Neuronal stem cell (in vitro differentiated cells): ENCODE results near the gene P2RY8.

ENCODE experiments used
- DNase-seq: peaks from one replicate; pipeline ENCODE4 v3.0.0-alpha.2; 2013; ENCODE audit warnings: low spot score
- H2AFZ ChIP-seq: one replicate; pipeline ENCODE4 v1.6.1; 2013; ENCODE audit warnings: mild to moderate bottlenecking, low read length, inconsistent platforms
- H2AK5ac ChIP-seq: 2 replicates; pipeline ENCODE4 v1.6.1; 2013; ENCODE audit warnings: low read depth, mild to moderate bottlenecking, inconsistent platforms, low read length, moderate library complexity, mixed read lengths
- H2BK120ac ChIP-seq: 2 replicates; pipeline ENCODE4 v1.6.1; 2013; ENCODE audit warnings: low read depth, mild to moderate bottlenecking, inconsistent platforms, low read length, moderate library complexity, mixed read lengths
- H2BK12ac ChIP-seq: one replicate; pipeline ENCODE4 v1.6.1; 2013; ENCODE audit warnings: low read length, inconsistent platforms
- H2BK15ac ChIP-seq: 2 replicates; pipeline ENCODE4 v1.6.1; 2013; ENCODE audit warnings: mild to moderate bottlenecking, low read length, inconsistent platforms, mixed read lengths
- H2BK5ac ChIP-seq: one replicate; pipeline ENCODE4 v1.6.1; 2013; ENCODE audit warnings: inconsistent platforms, mild to moderate bottlenecking, low read length, moderate library complexity
- H3K14ac ChIP-seq: one replicate; pipeline ENCODE4 v1.6.1; 2013; ENCODE audit warnings: low read length, inconsistent platforms
- H3K18ac ChIP-seq: 2 replicates; pipeline ENCODE4 v1.6.1; 2013; ENCODE audit warnings: low read length, inconsistent platforms
- H3K23ac ChIP-seq: 2 replicates; pipeline ENCODE4 v1.6.1; 2013; ENCODE audit warnings: low read depth, mild to moderate bottlenecking, mixed read lengths, low read length, inconsistent platforms; ENCODE audit not compliant: poor library complexity
- H3K27ac ChIP-seq: replicated peaks from 3 replicates; pipeline ENCODE4 v1.5.1; 2013; ENCODE audit warnings: low read length, inconsistent platforms
- H3K27me3 ChIP-seq, 3 experiments: 2 replicates each; pipeline ENCODE4 v1.6.1; 2013; ENCODE audit warnings: low read length in 3 of 3, mild to moderate bottlenecking in 2 of 3, inconsistent platforms in 1 of 3, low read depth in 1 of 3, mixed read lengths in 1 of 3, moderate library complexity in 1 of 3; ENCODE audit not compliant: control insufficient read depth in 3 of 3, insufficient read depth in 3 of 3
- H3K36me3 ChIP-seq, 2 donors: replicated peaks in 1 of 2; 2 replicates each; pipeline ENCODE4 v1.6.1; 2013; ENCODE audit warnings: low read length in 2 of 2; ENCODE audit not compliant: control insufficient read depth in 2 of 2, insufficient read depth in 2 of 2
- H3K4ac ChIP-seq: 2 replicates; pipeline ENCODE4 v1.6.1; 2013; ENCODE audit warnings: inconsistent platforms, mild to moderate bottlenecking, low read length, moderate library complexity
- H3K4me1 ChIP-seq, 2 donors: 1 replicate in 1 of 2; 2 replicates in 1 of 2; pipeline ENCODE4 v1.6.1; 2013; ENCODE audit warnings: low read length in 2 of 2, low read depth in 1 of 2; ENCODE audit not compliant: control insufficient read depth in 2 of 2, insufficient read depth in 1 of 2
- H3K4me2 ChIP-seq: one replicate; pipeline ENCODE4 v1.6.1; 2013; ENCODE audit warnings: mild to moderate bottlenecking, low read length, inconsistent platforms; ENCODE audit not compliant: insufficient read depth, poor library complexity, severe bottlenecking
- H3K4me3 ChIP-seq, 2 donors: 2 replicates each; pipeline ENCODE4 v1.5.1; 2013; ENCODE audit warnings: low read length in 2 of 2, mild to moderate bottlenecking in 2 of 2, inconsistent platforms in 1 of 2, moderate library complexity in 1 of 2
- H3K79me1 ChIP-seq: one replicate; pipeline ENCODE4 v1.6.1; 2013; ENCODE audit warnings: low read depth, mild to moderate bottlenecking, inconsistent platforms, low read length, moderate library complexity
- H3K9ac ChIP-seq: one replicate; pipeline ENCODE4 v1.6.1; 2013; ENCODE audit warnings: mild to moderate bottlenecking, low read depth, low read length, inconsistent platforms; ENCODE audit not compliant: poor library complexity
- H3K9me3 ChIP-seq, 2 donors: replicated peaks in 1 of 2; 2 replicates each; pipeline versions ENCODE3 to v1.6.1; 2013; ENCODE audit warnings: low read length in 2 of 2, mild to moderate bottlenecking in 2 of 2, inconsistent platforms in 1 of 2, low read depth in 1 of 2, mixed read lengths in 1 of 2, moderate library complexity in 1 of 2; ENCODE audit not compliant: control insufficient read depth in 2 of 2, insufficient read depth in 1 of 2
- H4K8ac ChIP-seq: one replicate; pipeline ENCODE4 v1.6.1; 2013; ENCODE audit warnings: low read depth, mild to moderate bottlenecking, inconsistent platforms, low read length, moderate library complexity
- H4K91ac ChIP-seq: one replicate; pipeline ENCODE4 v1.6.1; 2013; ENCODE audit warnings: low read length, low read depth, mild to moderate bottlenecking, inconsistent platforms; ENCODE audit not compliant: poor library complexity
- WGBS, 2 donors: extraction: QIAGEN DNeasy Blood & Tissue Kit; methylation state at CpG; one replicate each; pipeline ENCODE4 v1.1.7; 2013; ENCODE audit warnings: missing lambda C conversion rate in 2 of 2, mixed read lengths in 1 of 2; ENCODE audit not compliant: insufficient read length in 2 of 2, insufficient replicate concordance in 1 of 2; ENCODE audit errors: extremely low coverage in 2 of 2; 5-methylcytosine and 5-hydroxymethylcytosine counted together

The P2RY8 gene

DNA sequence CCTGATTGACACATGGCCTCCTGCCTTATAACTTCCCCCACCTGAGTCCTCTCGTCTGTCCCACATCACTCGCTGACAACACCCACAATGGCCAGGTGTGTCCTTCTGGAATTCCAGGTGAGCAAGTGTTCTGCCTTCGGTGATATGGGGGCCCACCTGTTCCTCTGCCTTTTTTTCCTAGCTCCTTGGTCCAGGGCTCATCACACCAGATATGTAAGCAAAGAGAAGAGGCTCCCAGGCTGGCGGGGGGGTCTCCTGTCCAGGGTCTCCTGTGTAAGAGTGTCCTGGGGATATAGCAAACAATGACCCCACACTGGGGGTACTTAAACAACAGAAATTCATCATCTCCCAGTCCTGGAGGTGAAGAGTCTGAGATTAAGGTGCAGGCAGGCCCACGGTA is 25.2 kb downstream of the P2RY8 start:
- H2AK5ac ChIP-seq, result no peak overlapping the region
- H3K4me1 ChIP-seq, result no peaks in the 10 kb centered on the region
- H3K27ac ChIP-seq, result no peak overlapping the region
- H2BK120ac ChIP-seq, result no peak overlapping the region
- H3K4ac ChIP-seq, result no peak overlapping the region
- no peaks in the 10 kb centered on the region for H3K27me3 ChIP-seq
- H4K91ac ChIP-seq, result no peak overlapping the region
- H3K9ac ChIP-seq, result no peak overlapping the region
- no peak overlapping the region for H2BK12ac ChIP-seq
- H3K14ac ChIP-seq, result no peak overlapping the region
- no CpG with 5 or more reads among the region's 5 CpGs for WGBS, 2 donors
- no peak overlapping the region for H3K4me3 ChIP-seq
- peaks cover 0 to 4% of the 10 kb centered on the region in 2 donors for H3K9me3 ChIP-seq
- no peak overlapping the region for H2BK5ac ChIP-seq
- H3K18ac ChIP-seq, result no peak overlapping the region
- no peak overlapping the region for H3K4me2 ChIP-seq
- no peak overlapping the region for H3K23ac ChIP-seq
- H3K79me1 ChIP-seq, result no peaks in the 10 kb centered on the region
- no peak for DNase-seq
- no peak overlapping the region for H4K8ac ChIP-seq
- no peak overlapping the region for H2AFZ ChIP-seq
- no peaks in the 10 kb centered on the region for H3K36me3 ChIP-seq
- no peak overlapping the region for H2BK15ac ChIP-seq

DNA sequence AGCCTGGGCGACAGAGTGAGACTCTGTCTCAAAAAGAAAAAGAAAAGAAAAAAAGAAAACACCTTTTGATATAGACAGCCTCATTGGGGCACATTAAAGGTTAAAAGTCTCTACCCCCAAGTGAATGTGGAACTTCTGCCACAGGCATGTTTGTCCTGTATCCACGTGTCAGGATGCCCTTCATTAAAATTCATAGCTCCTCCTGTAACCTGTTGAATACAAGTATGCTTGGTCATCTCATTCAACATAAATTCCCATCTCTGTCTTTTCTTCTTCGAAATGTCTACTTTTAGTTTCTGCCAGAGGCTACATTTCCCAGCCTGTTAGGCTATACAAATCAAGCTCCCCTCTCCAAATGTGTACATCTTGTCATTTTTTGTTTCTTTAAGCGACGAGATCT is 25.8 kb downstream of the P2RY8 start:
- H3K4me2 ChIP-seq, result no peak overlapping the region

GRCh38 chrX:1507511-1508463 is 29.2 kb downstream of the P2RY8 start:
- H3K79me1 ChIP-seq, result no peaks in the 10 kb centered on the region
- peaks cover 0 to 4% of the 10 kb centered on the region in 2 donors for H3K9me3 ChIP-seq
- H3K4me1 ChIP-seq, result no peaks in the 10 kb centered on the region
- H3K36me3 ChIP-seq, result no peaks in the 10 kb centered on the region
- peak overlapping the region; percentile 35 for H2BK5ac ChIP-seq
- no peak overlapping the region for H3K4ac ChIP-seq
- no peak overlapping the region for H3K9ac ChIP-seq
- no peak overlapping the region for H3K23ac ChIP-seq
- H3K18ac ChIP-seq, result no peak overlapping the region
- H2AFZ ChIP-seq, result no peak overlapping the region
- WGBS, 2 donors, result no CpG with 5 or more reads among the region's 40 CpGs
- no peak for DNase-seq
- no peak overlapping the region for H3K27ac ChIP-seq
- peak overlapping the region; percentile 81 for H2BK15ac ChIP-seq
- H3K14ac ChIP-seq, result peak overlapping the region; percentile 75
- no peak overlapping the region for H2BK12ac ChIP-seq
- peak overlapping the region; percentile 52 for H2AK5ac ChIP-seq
- peak overlapping the region in 1 of 2 donors; percentile 34 for H3K4me3 ChIP-seq
- no peaks in the 10 kb centered on the region for H3K27me3 ChIP-seq
- no peak overlapping the region for H3K4me2 ChIP-seq
- H4K8ac ChIP-seq, result no peak overlapping the region
- no peak overlapping the region for H4K91ac ChIP-seq
- H2BK120ac ChIP-seq, result no peak overlapping the region

More for the DNA sequence above, 25.8 kb downstream of the P2RY8 start:
- no peaks in the 10 kb centered on the region for H3K36me3 ChIP-seq
- no peaks in the 10 kb centered on the region for H3K27me3 ChIP-seq
- H3K4me3 ChIP-seq, result no peak overlapping the region
- H2BK15ac ChIP-seq, result no peak overlapping the region
- H3K4me1 ChIP-seq, result no peaks in the 10 kb centered on the region
- H2BK5ac ChIP-seq, result no peak overlapping the region
- no CpG with 5 or more reads among the region's 5 CpGs for WGBS, 2 donors
- DNase-seq, result no peak
- H3K14ac ChIP-seq, result no peak overlapping the region
- no peak overlapping the region for H3K27ac ChIP-seq
- no peak overlapping the region for H3K23ac ChIP-seq
- no peak overlapping the region for H3K18ac ChIP-seq
- H2BK12ac ChIP-seq, result no peak overlapping the region
- H2AFZ ChIP-seq, result no peak overlapping the region
- no peak overlapping the region for H3K9ac ChIP-seq
- no peak overlapping the region for H4K91ac ChIP-seq
- H3K9me3 ChIP-seq, result peaks cover 0 to 4% of the 10 kb centered on the region in 2 donors
- no peak overlapping the region for H2BK120ac ChIP-seq
- no peak overlapping the region for H3K4ac ChIP-seq
- no peaks in the 10 kb centered on the region for H3K79me1 ChIP-seq
- H4K8ac ChIP-seq, result no peak overlapping the region
- no peak overlapping the region for H2AK5ac ChIP-seq

GRCh38 chrX:1506916-1507315 is 30.1 kb downstream of the P2RY8 start:
- Histone ChIP-seq H2BK120ac (no peak overlapping the region), H2BK12ac (no peak overlapping the region), H3K4me3 (no peak overlapping the region), H3K36me3 (no peaks in the 10 kb centered on the region), H3K23ac (no peak overlapping the region), H3K27ac (no peak overlapping the region), H4K8ac (no peak overlapping the region), H3K9me3 (peaks cover 0 to 4% of the 10 kb centered on the region in 2 donors), H2BK15ac (peak overlapping the region; percentile 81), H3K4me1 (no peaks in the 10 kb centered on the region), H3K14ac (no peak overlapping the region), H2AK5ac (no peak overlapping the region), H2BK5ac (no peak overlapping the region), H3K79me1 (no peaks in the 10 kb centered on the region), H3K4me2 (no peak overlapping the region), H3K4ac (no peak overlapping the region), H4K91ac (no peak overlapping the region), H3K18ac (no peak overlapping the region), H3K9ac (no peak overlapping the region), H2AFZ (no peak overlapping the region), H3K27me3 (no peaks in the 10 kb centered on the region)
- whole genome bisulfite sequencing, 2 donors, result no CpG with 5 or more reads among the region's 15 CpGs
- DNase-seq, result no peak
